ENCODE measurements around the gene DUSP1. TPM values are rescaled to one million over a fixed set of nuclear protein-coding genes. Genes with fewer than 3 reads are reported as not detected.

The DUSP1 gene
- total RNA-seq, 1 experiment from 2014 or later, result 16.6 TPM

GRCh38 chr5:172771439-172772111 lies 580 bp upstream of the DUSP1 start:
- no peaks in the 10 kb centered on the region for H4K20me1 ChIP-seq (ENCODE audit: insufficient read depth)
- H3K4me1 ChIP-seq (ENCODE audit: control insufficient read depth in 1 of 2, insufficient read depth in 2 of 2, low read length in 2 of 2), result peaks cover 21 to 38% of the 10 kb centered on the region in 2 experiments
- ChIA-PET RAD21 (ENCODE audit: low non-redundant PET in 1 of 2, low total read pairs in 2 of 2, uncharacterized antibody in 2 of 2, unreplicated experiment in 2 of 2) (interaction anchor here in 1 of 2 experiments (1.6 kb wide), 1 partner anchor 57 kb away, joined by 4 read pairs; no protein-coding TSS in a partner anchor), CTCF (interaction anchor here (0.7 to 2.6 kb wide), 12 partner anchors 10 to 167 kb away, joined by 3 to 19 read pairs (median 6); no protein-coding TSS in a partner anchor), POLR2A (interaction anchor here (0.6 to 2.9 kb wide), 24 partner anchors 9 to 1950 kb away, joined by 3 to 20 read pairs (median 4); no protein-coding TSS in a partner anchor)
- no peak for DNase-seq (ENCODE audit: low read depth, low spot score)
- peak overlapping the region; percentile 67 for H3K27ac ChIP-seq (ENCODE audit: low read depth, low read length)
- H2AFZ ChIP-seq (ENCODE audit: low read depth, low read length, poor library complexity, severe bottlenecking), result no peak overlapping the region
- intact Hi-C loops (cut with micrococcal nuclease), result no loop called here
- peaks cover 24% of the 10 kb centered on the region for H3K79me2 ChIP-seq (ENCODE audit: insufficient read depth, low read length)
- peaks cover 8 to 14% of the 10 kb centered on the region in 2 experiments; a peak in 3 of 4 replicates for H3K36me3 ChIP-seq (ENCODE audit: control insufficient read depth in 1 of 2, insufficient read depth in 2 of 2, low read length in 2 of 2)
- H3K4me3 ChIP-seq (replicated peaks in 1 of 2; ENCODE audit: low read depth in 1 of 2, low read length in 2 of 2), result peak overlapping the region; percentile 46 to 84
- H3K9me3 ChIP-seq (ENCODE audit: control insufficient read depth in 1 of 2, insufficient read depth in 1 of 2, low read depth in 1 of 2, low read length in 2 of 2), result no peaks in the 10 kb centered on the region
- peak overlapping the region; percentile 86 for H3K4me2 ChIP-seq (ENCODE audit: low read length)
- peak overlapping the region; percentile 98 for H3K9ac ChIP-seq (ENCODE audit: low read length)
- H3K27me3 ChIP-seq (ENCODE audit: insufficient read depth, low read length), result no peaks in the 10 kb centered on the region
- H3K9me2 ChIP-seq (ENCODE audit: insufficient read depth), result no peaks in the 10 kb centered on the region
- BruUV-seq (replicated peaks), result TSS peak; percentile 88
- no peak for TF ChIP-seq RAD21 (IDR thresholded peaks at IDR 0.05; ENCODE audit: low read depth)
- peak; percentile 1 for ATAC-seq

- CTCF ChIA-PET, result interaction anchor here (1.0 to 2.6 kb wide), 2 partner anchors 63 to 135 kb away, joined by 3 to 15 read pairs; no protein-coding TSS in a partner anchor
- H3K27ac ChIP-seq (ENCODE audit: low read depth, low read length), result peak overlapping the region; percentile 86
- POLR2A ChIA-PET, result interaction anchor here (1.3 to 2.9 kb wide), 10 partner anchors 9 to 135 kb away, joined by 5 to 20 read pairs (median 12); no protein-coding TSS in a partner anchor
Observed at GRCh38 chr5:172770374-172770674, 671 bp downstream of the DUSP1 start.

More at GRCh38 chr5:172770374-172770674, 671 bp downstream of the DUSP1 start:
- Histone ChIP-seq H2AFZ (ENCODE audit: low read depth, low read length, poor library complexity, severe bottlenecking) (no peak overlapping the region), H3K9me2 (ENCODE audit: insufficient read depth) (no peaks in the 10 kb centered on the region), H4K20me1 (ENCODE audit: insufficient read depth) (no peaks in the 10 kb centered on the region), H3K79me2 (ENCODE audit: insufficient read depth, low read length) (peaks cover 24% of the 10 kb centered on the region), H3K9me3 (ENCODE audit: control insufficient read depth in 1 of 2, insufficient read depth in 1 of 2, low read depth in 1 of 2, low read length in 2 of 2) (no peaks in the 10 kb centered on the region), H3K9ac (ENCODE audit: low read length) (peak overlapping the region; percentile 98), H3K4me2 (ENCODE audit: low read length) (peak overlapping the region; percentile 86), H3K36me3 (ENCODE audit: control insufficient read depth in 1 of 2, insufficient read depth in 2 of 2, low read length in 2 of 2) (peaks cover 8 to 14% of the 10 kb centered on the region in 2 experiments; a peak in 3 of 4 replicates), H3K4me3 (replicated peaks in 1 of 2; ENCODE audit: low read depth in 1 of 2, low read length in 2 of 2) (peak overlapping the region; percentile 79 to 84), H3K4me1 (ENCODE audit: control insufficient read depth in 1 of 2, insufficient read depth in 2 of 2, low read length in 2 of 2) (peaks cover 31 to 49% of the 10 kb centered on the region in 2 experiments), H3K27me3 (ENCODE audit: insufficient read depth, low read length) (no peaks in the 10 kb centered on the region)
- no TSS peak for BruUV-seq (replicated peaks)
- no peak for ATAC-seq
- intact Hi-C loops (cut with micrococcal nuclease), result no loop called here
- DNase-seq (ENCODE audit: low read depth, low spot score), result no peak
- no peak for TF ChIP-seq MAX (IDR thresholded peaks at IDR 0.05)
- TF ChIP-seq ZFX (IDR thresholded peaks at IDR 0.05), result no peak
- no peak for TF ChIP-seq POLR2AphosphoS5 (IDR thresholded peaks at IDR 0.05; ENCODE audit: low read depth, low read length)
- RAD21 ChIA-PET (ENCODE audit: low non-redundant PET in 1 of 2, low total read pairs in 2 of 2, uncharacterized antibody in 2 of 2, unreplicated experiment in 2 of 2), result no interaction called here

Data from HCT116 (cell line).